Loucy (cell line): ENCODE measurements around the gene ETHE1.

Source experiments
- H2AFZ ChIP-seq: fragments of 200-600 bp; sonication (generic); 2 replicates; pipeline ENCODE4 v1.6.0; 2016; ENCODE audit warnings: antibody characterized with exemption, mild to moderate bottlenecking, low read length, moderate library complexity
- H3F3A ChIP-seq: fragments of 200-600 bp; 2 replicates; pipeline ENCODE4 v1.6.0; 2016; ENCODE audit warnings: antibody characterized with exemption, low read depth, mild to moderate bottlenecking
- H3K27me3 ChIP-seq: fragments of 200-600 bp; sonication (generic); 2 replicates; pipeline ENCODE4 v1.6.1; 2014; ENCODE audit warnings: low read length, mild to moderate bottlenecking; ENCODE audit not compliant: insufficient read depth, poor library complexity, severe bottlenecking
- H3K36me3 ChIP-seq: fragments of 200-600 bp; sonication (generic); 2 replicates; pipeline ENCODE4 v1.6.1; 2016; ENCODE audit warnings: low read length; ENCODE audit not compliant: insufficient read depth
- H3K4me1 ChIP-seq: fragments of 200-600 bp; sonication (generic); 2 replicates; pipeline ENCODE4 v1.5.1; 2014; ENCODE audit warnings: low read length, mild to moderate bottlenecking; ENCODE audit not compliant: insufficient read depth, poor library complexity, severe bottlenecking
- H3K4me2 ChIP-seq: fragments of 200-600 bp; sonication (generic); 2 replicates; pipeline ENCODE4 v1.6.0; 2014; ENCODE audit warnings: antibody characterized with exemption, low read length, low read depth, mild to moderate bottlenecking; ENCODE audit not compliant: poor library complexity, severe bottlenecking
- H3K4me3 ChIP-seq: fragments of 200-600 bp; sonication (generic); 2 replicates; pipeline ENCODE4 v1.5.1; 2014; ENCODE audit warnings: low read length, mild to moderate bottlenecking, mixed read lengths; ENCODE audit not compliant: poor library complexity, severe bottlenecking
- H3K79me2 ChIP-seq: fragments of 200-600 bp; sonication (generic); 2 replicates; pipeline ENCODE4 v1.6.1; 2014; ENCODE audit warnings: low read length; ENCODE audit not compliant: insufficient read depth
- H3K9ac ChIP-seq: fragments of 200-600 bp; sonication (generic); 2 replicates; pipeline ENCODE4 v1.6.0; 2014; ENCODE audit warnings: mild to moderate bottlenecking, low read depth, low read length, moderate library complexity; ENCODE audit not compliant: poor library complexity, severe bottlenecking
- H3K9me2 ChIP-seq: fragments of 200-600 bp; sonication (generic); replicated peaks from 2 replicates; pipeline ENCODE4 v1.6.1; 2016; ENCODE audit warnings: low read depth, low read length, mixed read lengths
- H3K9me3 ChIP-seq: fragments of 200-600 bp; sonication (generic); 2 replicates; pipeline ENCODE4 v1.6.1; 2014; ENCODE audit warnings: mild to moderate bottlenecking, antibody characterized with exemption, low read length, low read depth; ENCODE audit not compliant: insufficient read depth
- H4K20me1 ChIP-seq: fragments of 200-600 bp; sonication (generic); 2 replicates; pipeline ENCODE4 v1.6.0; 2014; ENCODE audit warnings: antibody characterized with exemption, low read length, mild to moderate bottlenecking; ENCODE audit not compliant: insufficient read depth, poor library complexity, severe bottlenecking
- CTCF ChIP-seq: fragments of 200-600 bp; sonication (generic); conservative IDR thresholded peaks from 2 replicates; pipeline ENCODE4 v1.5.1; 2014; ENCODE audit warnings: mild to moderate bottlenecking, antibody characterized with exemption, low read length
- EZH2phosphoT487 ChIP-seq: fragments of 200-600 bp; IDR thresholded peaks from 2 replicates; pipeline ENCODE4 v1.6.1; 2018; ENCODE audit warnings: antibody characterized with exemption, mild to moderate bottlenecking, moderate library complexity, borderline replicate concordance

ETHE1 gene

DNA sequence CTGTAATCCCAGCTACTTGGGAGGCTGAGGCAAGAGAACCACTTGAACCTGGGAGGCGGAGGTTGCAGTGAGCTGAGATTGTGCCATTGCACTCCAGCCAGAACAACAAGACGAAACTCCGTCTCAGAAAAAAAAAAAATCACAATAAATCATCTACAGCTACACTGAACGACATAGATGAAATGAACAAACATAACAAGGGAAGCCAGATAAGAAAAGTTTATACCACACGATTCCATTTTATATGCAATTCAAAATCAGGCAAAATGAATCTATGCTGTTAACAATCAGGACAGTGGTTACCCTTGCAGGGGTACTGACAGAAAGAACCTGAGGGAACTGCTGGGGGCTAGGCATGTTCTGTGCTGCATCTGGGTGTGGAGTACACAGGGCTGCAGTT, 42.7 kb upstream of the ETHE1 start:
- H4K20me1 ChIP-seq, result no peaks in the 10 kb centered on the region
- H3K4me3 ChIP-seq, result no peak overlapping the region
- TF ChIP-seq EZH2phosphoT487 (no peak), CTCF (no peak)
- H3K9ac ChIP-seq, result no peak overlapping the region
- H3K79me2 ChIP-seq, result peaks cover 59% of the 10 kb centered on the region
- no peaks in the 10 kb centered on the region for H3K9me3 ChIP-seq
- no peaks in the 10 kb centered on the region for H3K27me3 ChIP-seq
- H3K36me3 ChIP-seq, result no peaks in the 10 kb centered on the region
- H3K9me2 ChIP-seq, result no peaks in the 10 kb centered on the region
- peaks cover 28% of the 10 kb centered on the region for H3K4me1 ChIP-seq
- H3F3A ChIP-seq, result no peaks in the 10 kb centered on the region
- H2AFZ ChIP-seq, result no peak overlapping the region
- H3K4me2 ChIP-seq, result peak overlapping the region; percentile 10

GRCh38 chr19:43564800-43565199, 37.8 kb upstream of the ETHE1 start:
- Histone ChIP-seq H3F3A (peaks cover 19% of the 10 kb centered on the region), H4K20me1 (no peaks in the 10 kb centered on the region), H3K9me3 (no peaks in the 10 kb centered on the region), H3K9me2 (no peaks in the 10 kb centered on the region), H3K4me3 (no peak overlapping the region), H3K9ac (peak overlapping the region; percentile 60), H2AFZ (no peak overlapping the region), H3K36me3 (no peaks in the 10 kb centered on the region), H3K79me2 (peaks cover 48% of the 10 kb centered on the region), H3K4me2 (no peak overlapping the region), H3K27me3 (no peaks in the 10 kb centered on the region), H3K4me1 (peaks cover 54% of the 10 kb centered on the region)
- no peak for TF ChIP-seq EZH2phosphoT487
- no peak for TF ChIP-seq CTCF

GRCh38 chr19:43563816-43564457, 36.9 kb upstream of the ETHE1 start:
- no peaks in the 10 kb centered on the region for H4K20me1 ChIP-seq
- no peaks in the 10 kb centered on the region for H3K9me2 ChIP-seq
- H3K4me2 ChIP-seq, result peak overlapping the region; percentile 53
- H3F3A ChIP-seq, result peaks cover 19% of the 10 kb centered on the region
- peaks cover 45% of the 10 kb centered on the region for H3K79me2 ChIP-seq
- peaks cover 54% of the 10 kb centered on the region for H3K4me1 ChIP-seq
- peak overlapping the region; percentile 60 for H3K9ac ChIP-seq
- no peaks in the 10 kb centered on the region for H3K27me3 ChIP-seq
- no peak for TF ChIP-seq CTCF
- no peak for TF ChIP-seq EZH2phosphoT487
- no peak overlapping the region for H2AFZ ChIP-seq
- no peaks in the 10 kb centered on the region for H3K9me3 ChIP-seq
- H3K36me3 ChIP-seq, result no peaks in the 10 kb centered on the region
- no peak overlapping the region for H3K4me3 ChIP-seq
